SK-N-SH treated with all-trans-retinoic acid at 6 μM for 48 hours (cell line): ENCODE data around the gene THUMPD2.

Source experiments
- ATAC-seq: fragments of 200-7000 bp; cut with Tn5 transposase; 3 replicates; pipeline ENCODE4 v1.9.1; 2020; ENCODE audit warnings: mild to moderate bottlenecking, moderate library complexity
- ARNTL ChIP-seq: fragments of 450-650 bp; formaldehyde crosslinking; IDR thresholded peaks from 2 replicates; pipeline ENCODE4 v1.5.0; 2020; ENCODE audit warnings: low read depth, mild to moderate bottlenecking, moderate library complexity, borderline replicate concordance
- BACH2 ChIP-seq: fragments of 250-450 bp; sonication (Bioruptor Pico); IDR thresholded peaks from 2 replicates; pipeline ENCODE4 v1.9.0; 2021; ENCODE audit warnings: mild to moderate bottlenecking, borderline replicate concordance
- CREB5 ChIP-seq: fragments of 250-450 bp; sonication (Bioruptor Pico); IDR thresholded peaks from 2 replicates; pipeline ENCODE4 v1.5.1; 2020; ENCODE audit warnings: low read depth, mild to moderate bottlenecking, moderate library complexity
- CSDC2 ChIP-seq: fragments of 250-450 bp; sonication (Bioruptor Pico); IDR thresholded peaks from 2 replicates; pipeline ENCODE4 v1.5.0; 2020; ENCODE audit warnings: mild to moderate bottlenecking, moderate library complexity
- CSRNP3 ChIP-seq: fragments of 250-450 bp; sonication (Bioruptor Pico); IDR thresholded peaks from 2 replicates; pipeline ENCODE4 v1.5.1; 2021; ENCODE audit warnings: mild to moderate bottlenecking, moderate library complexity
- GLIS3 ChIP-seq: fragments of 250-450 bp; sonication (Bioruptor Pico); IDR thresholded peaks from 2 replicates; pipeline ENCODE4 v1.5.0; 2020; ENCODE audit warnings: mild to moderate bottlenecking, moderate library complexity
- PATZ1 ChIP-seq: fragments of 250-450 bp; sonication (Bioruptor Pico); IDR thresholded peaks from 2 replicates; pipeline ENCODE4 v1.8.0; 2020; ENCODE audit warnings: mild to moderate bottlenecking, moderate library complexity, borderline replicate concordance
- POU6F1 ChIP-seq: fragments of 250-450 bp; sonication (Bioruptor Pico); IDR thresholded peaks from 2 replicates; pipeline ENCODE4 v1.8.0; 2021; ENCODE audit warnings: low read depth, mild to moderate bottlenecking, moderate library complexity, borderline replicate concordance
- PPARA ChIP-seq: fragments of 250-450 bp; sonication (Bioruptor Pico); IDR thresholded peaks from 2 replicates; pipeline ENCODE4 v1.5.0; 2020; ENCODE audit warnings: mild to moderate bottlenecking, borderline replicate concordance
- SNAI2 ChIP-seq: fragments of 250-450 bp; sonication (Bioruptor Pico); IDR thresholded peaks from 2 replicates; pipeline ENCODE4 v1.5.0; 2020; ENCODE audit warnings: mild to moderate bottlenecking, moderate library complexity
- TOX ChIP-seq: fragments of 250-450 bp; sonication (Bioruptor Pico); IDR thresholded peaks from 2 replicates; pipeline ENCODE4 v1.8.0; 2021; ENCODE audit warnings: mild to moderate bottlenecking, moderate library complexity, borderline replicate concordance
- TSHZ2 ChIP-seq: fragments of 250-450 bp; sonication (Bioruptor Pico); IDR thresholded peaks from 2 replicates; pipeline ENCODE4 v1.5.0; 2020; ENCODE audit warnings: mild to moderate bottlenecking, moderate library complexity

THUMPD2 gene

GRCh38 chr2:39782591-39782990 is 3.5 kb upstream of the THUMPD2 start:
- ATAC-seq: no peak
- TF ChIP-seq PPARA (CRISPR knock-in tag): no peak
- TF ChIP-seq TOX (CRISPR knock-in tag): no peak
- no peak for TF ChIP-seq CSRNP3 (CRISPR knock-in tag)
- no peak for TF ChIP-seq SNAI2 (CRISPR knock-in tag)
- TF ChIP-seq GLIS3 (CRISPR knock-in tag): no peak
- TF ChIP-seq PATZ1 (CRISPR knock-in tag): no peak
- no peak for TF ChIP-seq BACH2 (CRISPR knock-in tag)
- no peak for TF ChIP-seq POU6F1
- no peak for TF ChIP-seq CREB5 (CRISPR knock-in tag)
- TF ChIP-seq ARNTL: no peak
- no peak for TF ChIP-seq CSDC2 (CRISPR knock-in tag)
- no peak for TF ChIP-seq TSHZ2 (CRISPR knock-in tag)
- TF ChIP-seq, all 23 proteins: peak for 0

GRCh38 chr2:39781697-39782096 is 2.6 kb upstream of the THUMPD2 start:
- no peak for ATAC-seq
- TF ChIP-seq CSRNP3 (CRISPR knock-in tag) (no peak), GLIS3 (CRISPR knock-in tag) (no peak), PATZ1 (CRISPR knock-in tag) (no peak), TSHZ2 (CRISPR knock-in tag) (no peak)
- TF ChIP-seq, all 23 proteins: peak for 0
